ENCODE measurements around the gene ATXN7L1. TPM values are rescaled to one million over a fixed set of nuclear protein-coding genes. Genes with fewer than 3 reads are reported as not detected.

Gene ATXN7L1
- total RNA-seq, 1 experiment from 2014 or later, result 29.9 TPM

- H3K27ac ChIP-seq (ENCODE audit: low read depth, low read length, poor library complexity, severe bottlenecking), result no peak overlapping the region
- TF ChIP-seq, protein P1, sequence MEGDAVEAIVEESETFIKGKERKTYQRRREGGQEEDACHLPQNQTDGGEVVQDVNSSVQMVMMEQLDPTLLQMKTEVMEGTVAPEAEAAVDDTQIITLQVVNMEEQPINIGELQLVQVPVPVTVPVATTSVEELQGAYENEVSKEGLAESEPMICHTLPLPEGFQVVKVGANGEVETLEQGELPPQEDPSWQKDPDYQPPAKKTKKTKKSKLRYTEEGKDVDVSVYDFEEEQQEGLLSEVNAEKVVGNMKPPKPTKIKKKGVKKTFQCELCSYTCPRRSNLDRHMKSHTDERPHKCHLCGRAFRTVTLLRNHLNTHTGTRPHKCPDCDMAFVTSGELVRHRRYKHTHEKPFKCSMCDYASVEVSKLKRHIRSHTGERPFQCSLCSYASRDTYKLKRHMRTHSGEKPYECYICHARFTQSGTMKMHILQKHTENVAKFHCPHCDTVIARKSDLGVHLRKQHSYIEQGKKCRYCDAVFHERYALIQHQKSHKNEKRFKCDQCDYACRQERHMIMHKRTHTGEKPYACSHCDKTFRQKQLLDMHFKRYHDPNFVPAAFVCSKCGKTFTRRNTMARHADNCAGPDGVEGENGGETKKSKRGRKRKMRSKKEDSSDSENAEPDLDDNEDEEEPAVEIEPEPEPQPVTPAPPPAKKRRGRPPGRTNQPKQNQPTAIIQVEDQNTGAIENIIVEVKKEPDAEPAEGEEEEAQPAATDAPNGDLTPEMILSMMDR (conservative IDR thresholded peaks at IDR 0.05; ENCODE audit: low read depth, low read length), result 0 out of 2 replicates have a peak, but pooled peaks have one; percentile 22
- no peak for TF ChIP-seq EZH2 (IDR thresholded peaks at IDR 0.05; ENCODE audit: borderline replicate concordance, low read depth, low read length, poor library complexity, severe bottlenecking)
- ChIA-PET CTCF (interaction anchor here (0.5 kb wide), 1 partner anchor 115 kb away, joined by 3 read pairs; no protein-coding TSS in a partner anchor), POLR2A (ENCODE audit: low non-redundant PET) (no interaction called here)
- no peaks in the 10 kb centered on the region for H3K9me3 ChIP-seq (ENCODE audit: low read depth, low read length, poor library complexity, severe bottlenecking)
- no peak overlapping the region for H3K4me3 ChIP-seq (ENCODE audit: low read depth, low read length, poor library complexity, severe bottlenecking)
- DNase-seq (ENCODE audit: low spot score), result no peak
- no peaks in the 10 kb centered on the region for H3K27me3 ChIP-seq (replicated peaks; ENCODE audit: insufficient read depth, low read depth, low read length, poor library complexity)
- no peaks in the 10 kb centered on the region for H3K36me3 ChIP-seq (ENCODE audit: insufficient read depth, low read length, poor library complexity, severe bottlenecking)
- no TSS peak for BruUV-seq (replicated peaks)
- peaks cover 17% of the 10 kb centered on the region for H3K4me1 ChIP-seq (ENCODE audit: insufficient read depth, low read length, poor library complexity, severe bottlenecking)
- intact Hi-C loops (cut with micrococcal nuclease; ENCODE audit: unreplicated experiment), result no loop called here
These were observed 138.3 kb downstream of the ATXN7L1 start for GRCh38 chr7:105738133-105738532.

GRCh38 chr7:105734233-105734632, 142.2 kb downstream of the ATXN7L1 start:
- Histone ChIP-seq H3K4me1 (ENCODE audit: insufficient read depth, low read length, poor library complexity, severe bottlenecking) (no peaks in the 10 kb centered on the region), H3K4me3 (ENCODE audit: low read depth, low read length, poor library complexity, severe bottlenecking) (no peak overlapping the region), H3K36me3 (ENCODE audit: insufficient read depth, low read length, poor library complexity, severe bottlenecking) (no peaks in the 10 kb centered on the region), H3K27me3 (replicated peaks; ENCODE audit: insufficient read depth, low read depth, low read length, poor library complexity) (no peaks in the 10 kb centered on the region), H3K27ac (ENCODE audit: low read depth, low read length, poor library complexity, severe bottlenecking) (no peak overlapping the region), H3K9me3 (ENCODE audit: low read depth, low read length, poor library complexity, severe bottlenecking) (no peaks in the 10 kb centered on the region)
- ChIA-PET CTCF (no interaction called here), POLR2A (ENCODE audit: low non-redundant PET) (no interaction called here)
- intact Hi-C loops (cut with micrococcal nuclease; ENCODE audit: unreplicated experiment), result no loop called here
- no TSS peak for BruUV-seq (replicated peaks)
- no peak for TF ChIP-seq EZH2 (IDR thresholded peaks at IDR 0.05; ENCODE audit: borderline replicate concordance, low read depth, low read length, poor library complexity, severe bottlenecking)
- TF ChIP-seq, protein P1 (conservative IDR thresholded peaks at IDR 0.05; ENCODE audit: low read depth, low read length), result no peak
- DNase-seq (ENCODE audit: low spot score), result no peak

DNA sequence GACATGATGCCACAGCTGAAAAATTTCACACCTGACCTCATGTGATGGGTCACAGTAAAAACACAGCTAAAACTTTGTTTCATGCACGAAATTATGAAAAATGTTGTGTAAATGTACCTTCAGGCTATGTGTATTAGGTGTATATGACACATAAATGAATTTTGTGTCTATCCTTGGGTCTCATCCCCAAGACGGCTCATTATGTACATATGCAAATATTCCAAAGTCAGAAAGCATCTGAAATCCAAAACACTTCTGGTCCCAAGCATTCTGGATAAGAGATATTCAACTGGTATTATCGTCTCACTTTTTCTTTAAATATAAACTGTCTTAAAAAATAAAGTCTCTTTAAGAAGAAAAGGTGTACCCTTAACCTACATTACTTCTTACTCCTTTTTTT, 145.4 kb downstream of the ATXN7L1 start:
- DNase-seq (ENCODE audit: low spot score), result no peak
- no peaks in the 10 kb centered on the region for H3K27me3 ChIP-seq (replicated peaks; ENCODE audit: insufficient read depth, low read depth, low read length, poor library complexity)
- intact Hi-C loops (cut with micrococcal nuclease; ENCODE audit: unreplicated experiment), result no loop called here
- H3K9me3 ChIP-seq (ENCODE audit: low read depth, low read length, poor library complexity, severe bottlenecking), result no peaks in the 10 kb centered on the region
- no TSS peak for BruUV-seq (replicated peaks)
- no peak for TF ChIP-seq EZH2 (IDR thresholded peaks at IDR 0.05; ENCODE audit: borderline replicate concordance, low read depth, low read length, poor library complexity, severe bottlenecking)
- TF ChIP-seq, protein P1 (conservative IDR thresholded peaks at IDR 0.05; ENCODE audit: low read depth, low read length), result no peak
- no peak overlapping the region for H3K4me3 ChIP-seq (ENCODE audit: low read depth, low read length, poor library complexity, severe bottlenecking)
- POLR2A ChIA-PET (ENCODE audit: low non-redundant PET), result no interaction called here
- H3K36me3 ChIP-seq (ENCODE audit: insufficient read depth, low read length, poor library complexity, severe bottlenecking), result no peaks in the 10 kb centered on the region
- no peak overlapping the region for H3K27ac ChIP-seq (ENCODE audit: low read depth, low read length, poor library complexity, severe bottlenecking)
- H3K4me1 ChIP-seq (ENCODE audit: insufficient read depth, low read length, poor library complexity, severe bottlenecking), result no peaks in the 10 kb centered on the region
- CTCF ChIA-PET, result no interaction called here
